Measurements from ENCODE around the gene KLK3.

The KLK3 gene

GRCh38 chr19:50844296-50844935, 10.3 kb upstream of the KLK3 start:
- no peak for DNase-seq (ENCODE audit: low read depth)
- H3K4me3 ChIP-seq (ENCODE audit: low read depth, low read length): no peak overlapping the region
- no peak for TF ChIP-seq CTCF (conservative IDR thresholded peaks at IDR 0.05; ENCODE audit: low read depth, low read length)

- no peak for TF ChIP-seq CTCF (conservative IDR thresholded peaks at IDR 0.05; ENCODE audit: low read depth, low read length)
- no peak overlapping the region for H3K4me3 ChIP-seq (ENCODE audit: low read depth, low read length)
- DNase-seq (ENCODE audit: low read depth): no peak
Observed at GRCh38 chr19:50850738-50851137, 4.0 kb upstream of the KLK3 start.

GRCh38 chr19:50851620-50852019, 3.1 kb upstream of the KLK3 start:
- no peak for TF ChIP-seq CTCF (conservative IDR thresholded peaks at IDR 0.05; ENCODE audit: low read depth, low read length)
- DNase-seq (ENCODE audit: low read depth): no peak
- no peak overlapping the region for H3K4me3 ChIP-seq (ENCODE audit: low read depth, low read length)

GRCh38 chr19:50857366-50857765, 2.7 kb downstream of the KLK3 start:
- H3K4me3 ChIP-seq (ENCODE audit: low read depth, low read length): no peak overlapping the region
- TF ChIP-seq CTCF (conservative IDR thresholded peaks at IDR 0.05; ENCODE audit: low read depth, low read length): no peak
- DNase-seq (ENCODE audit: low read depth): no peak

- no peak for TF ChIP-seq CTCF (conservative IDR thresholded peaks at IDR 0.05; ENCODE audit: low read depth, low read length)
- DNase-seq (ENCODE audit: low read depth): no peak
- no peak overlapping the region for H3K4me3 ChIP-seq (ENCODE audit: low read depth, low read length)
Observed at GRCh38 chr19:50858886-50859285, 4.2 kb downstream of the KLK3 start.

- DNase-seq (ENCODE audit: low read depth): no peak
- TF ChIP-seq CTCF (conservative IDR thresholded peaks at IDR 0.05; ENCODE audit: low read depth, low read length): no peak
Observed at GRCh38 chr19:50859849-50860248, 5.1 kb downstream of the KLK3 start.

GRCh38 chr19:50861010-50861409, 6.3 kb downstream of the KLK3 start:
- no peak for DNase-seq (ENCODE audit: low read depth)
- no peak for TF ChIP-seq CTCF (conservative IDR thresholded peaks at IDR 0.05; ENCODE audit: low read depth, low read length)

More at GRCh38 chr19:50859849-50860248, 5.1 kb downstream of the KLK3 start:
- H3K4me3 ChIP-seq (ENCODE audit: low read depth, low read length): no peak overlapping the region

More at GRCh38 chr19:50861010-50861409, 6.3 kb downstream of the KLK3 start:
- H3K4me3 ChIP-seq (ENCODE audit: low read depth, low read length): no peak overlapping the region

Data from choroid plexus epithelial cell (primary cell).